ENCODE measurements around the gene SLC16A9. TPM values are rescaled to one million over a fixed set of nuclear protein-coding genes. Genes with fewer than 3 reads are reported as not detected.
A peak's percentile ranks its signal among the peaks of the same experiment; 100 is the strongest.

The SLC16A9 gene, protein sequence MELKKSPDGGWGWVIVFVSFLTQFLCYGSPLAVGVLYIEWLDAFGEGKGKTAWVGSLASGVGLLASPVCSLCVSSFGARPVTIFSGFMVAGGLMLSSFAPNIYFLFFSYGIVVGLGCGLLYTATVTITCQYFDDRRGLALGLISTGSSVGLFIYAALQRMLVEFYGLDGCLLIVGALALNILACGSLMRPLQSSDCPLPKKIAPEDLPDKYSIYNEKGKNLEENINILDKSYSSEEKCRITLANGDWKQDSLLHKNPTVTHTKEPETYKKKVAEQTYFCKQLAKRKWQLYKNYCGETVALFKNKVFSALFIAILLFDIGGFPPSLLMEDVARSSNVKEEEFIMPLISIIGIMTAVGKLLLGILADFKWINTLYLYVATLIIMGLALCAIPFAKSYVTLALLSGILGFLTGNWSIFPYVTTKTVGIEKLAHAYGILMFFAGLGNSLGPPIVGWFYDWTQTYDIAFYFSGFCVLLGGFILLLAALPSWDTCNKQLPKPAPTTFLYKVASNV
- total RNA-seq (not detected in 2 replicates), polyA plus RNA-seq (0.35 and 0.38 TPM in 2 replicates), polyA minus RNA-seq (0.62 and 0.80 TPM in 2 replicates), Bru-seq, nascent RNA (percentile 10 among the genes with signal in this experiment), BruChase-seq, experiment 1, labeled RNA remaining after a 6-hour chase (percentile 4 among the genes with signal in this experiment), BruChase-seq, experiment 2, labeled RNA remaining after a 2-hour chase (percentile 3 among the genes with signal in this experiment)
- polyA plus RNA-seq (2011; cell fraction: cytosol; rRNA removed): 0.18 and 0.21 TPM in 2 replicates
- 0.21 and 0.25 TPM in 2 replicates for polyA plus RNA-seq (2011; cell fraction: nucleus; rRNA removed)
- 0.14 and 0.68 TPM in 2 replicates for polyA plus RNA-seq (2012)
- polyA minus RNA-seq (2011; cell fraction: cytosol; rRNA and poly(A)+ RNA removed): not detected
- polyA minus RNA-seq (2011; cell fraction: nucleus; rRNA and poly(A)+ RNA removed): 0.19 TPM in 1 of 2 replicates, not detected in the other
- long read RNA-seq: 0 reads

DNA sequence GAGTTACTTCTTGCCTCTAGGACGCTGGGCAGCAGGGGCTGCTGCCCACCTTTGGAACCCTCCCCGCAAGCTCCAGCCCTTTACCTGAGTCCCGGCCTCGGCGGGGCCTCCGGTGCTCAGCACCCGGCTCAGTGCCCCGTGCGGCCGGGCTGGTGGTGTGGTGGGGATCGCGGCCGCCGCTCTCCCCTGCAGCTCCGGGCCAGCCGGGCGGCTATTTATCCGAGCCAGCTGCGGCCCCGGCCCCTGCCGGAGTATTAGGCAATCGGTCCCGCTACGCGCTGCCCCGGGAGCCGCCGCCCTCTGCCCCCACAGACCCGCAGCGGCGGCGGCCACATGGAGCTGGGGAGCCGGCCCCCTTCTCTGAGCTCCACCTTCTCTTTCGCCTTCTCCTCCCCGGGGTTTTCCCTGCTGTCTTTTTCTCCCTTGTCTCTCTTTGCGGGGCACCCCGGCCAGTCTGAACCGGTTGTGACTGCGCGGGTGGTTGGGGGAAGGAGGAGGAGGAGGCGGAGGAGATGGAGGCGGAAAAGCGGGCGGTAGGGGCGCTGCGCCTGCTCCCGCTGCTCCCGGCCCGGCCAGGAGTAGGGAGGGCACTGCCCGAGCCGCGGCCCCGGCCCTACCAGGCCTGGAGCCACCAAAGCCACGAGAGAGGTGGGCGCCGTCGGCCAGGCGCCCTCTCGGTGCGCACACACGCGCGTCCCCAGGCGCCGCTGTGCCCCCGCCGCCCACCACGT is at the start of gene SLC16A9:
Gene SLC16A9 (minus strand): TSS at position 456 of the 731 bp plus-strand sequence. CDS start 25,559 bp downstream, outside the sequence.
- H3K9ac ChIP-seq (replicated peaks; ENCODE audit: extremely low read depth, insufficient read depth, low read length): peak within 1 kb of the TSS; percentile 42
- no peaks in the 10 kb centered on the region for H4K20me1 ChIP-seq (replicated peaks; ENCODE audit: control insufficient read depth, extremely low read depth, insufficient read depth, low read length)
- no TSS peak for BruUV-seq (replicated peaks)
- no peaks in the 10 kb centered on the region for H3K79me2 ChIP-seq (ENCODE audit: control insufficient read depth, insufficient read depth, low read length)
- DNase-seq (ENCODE audit: low read depth, low spot score) (peak; percentile 18), FAIRE-seq (no peak)
- peak within 1 kb of the TSS; percentile 84 for H2AFZ ChIP-seq (ENCODE audit: low read depth, low read length)
- H3K27me3 ChIP-seq (ENCODE audit: control insufficient read depth in 2 of 2, insufficient read depth in 2 of 2, low read length in 2 of 2): peaks cover 16 to 41% of the 10 kb centered on the region in 2 experiments
- H3K36me3 ChIP-seq (ENCODE audit: control insufficient read depth in 2 of 2, extremely low read depth in 1 of 2, insufficient read depth in 2 of 2, low read length in 2 of 2): no peaks in the 10 kb centered on the region
- TF ChIP-seq POLR2A (IDR thresholded peaks at IDR 0.05; ENCODE audit: low read depth, low read length): no peak
- TF ChIP-seq GATA2 (IDR thresholded peaks at IDR 0.05; ENCODE audit: insufficient read depth, insufficient read length, low read depth, low read length): no peak
- TF ChIP-seq, protein P1, sequence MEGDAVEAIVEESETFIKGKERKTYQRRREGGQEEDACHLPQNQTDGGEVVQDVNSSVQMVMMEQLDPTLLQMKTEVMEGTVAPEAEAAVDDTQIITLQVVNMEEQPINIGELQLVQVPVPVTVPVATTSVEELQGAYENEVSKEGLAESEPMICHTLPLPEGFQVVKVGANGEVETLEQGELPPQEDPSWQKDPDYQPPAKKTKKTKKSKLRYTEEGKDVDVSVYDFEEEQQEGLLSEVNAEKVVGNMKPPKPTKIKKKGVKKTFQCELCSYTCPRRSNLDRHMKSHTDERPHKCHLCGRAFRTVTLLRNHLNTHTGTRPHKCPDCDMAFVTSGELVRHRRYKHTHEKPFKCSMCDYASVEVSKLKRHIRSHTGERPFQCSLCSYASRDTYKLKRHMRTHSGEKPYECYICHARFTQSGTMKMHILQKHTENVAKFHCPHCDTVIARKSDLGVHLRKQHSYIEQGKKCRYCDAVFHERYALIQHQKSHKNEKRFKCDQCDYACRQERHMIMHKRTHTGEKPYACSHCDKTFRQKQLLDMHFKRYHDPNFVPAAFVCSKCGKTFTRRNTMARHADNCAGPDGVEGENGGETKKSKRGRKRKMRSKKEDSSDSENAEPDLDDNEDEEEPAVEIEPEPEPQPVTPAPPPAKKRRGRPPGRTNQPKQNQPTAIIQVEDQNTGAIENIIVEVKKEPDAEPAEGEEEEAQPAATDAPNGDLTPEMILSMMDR (IDR thresholded peaks at IDR 0.05; ENCODE audit: extremely low read depth in 1 of 2, insufficient read depth in 1 of 2, low read depth in 1 of 2, low read length in 2 of 2): peak; percentile 16 to 43
- no peak for TF ChIP-seq FOS (IDR thresholded peaks at IDR 0.05; ENCODE audit: borderline replicate concordance, insufficient read depth, low read length)
- TF ChIP-seq POLR2AphosphoS5 (IDR thresholded peaks at IDR 0.05; ENCODE audit: insufficient read depth, low read depth, low read length): no peak
- CTCF ChIA-PET: no interaction called here
- intact Hi-C loops (cut with micrococcal nuclease): no loop called here
- dilution Hi-C loops (cut with MboI; ENCODE audit: extremely low pct_ligation_motif_present, low sequenced_read_pairs): no loop called here
- H3K9me3 ChIP-seq (replicated peaks; ENCODE audit: control insufficient read depth, insufficient read depth, low read length): no peaks in the 10 kb centered on the region
- no peaks in the 10 kb centered on the region for H3K9me1 ChIP-seq (replicated peaks; ENCODE audit: control insufficient read depth, extremely low read depth, insufficient read depth, low read length)
- peaks cover 5% of the 10 kb centered on the region for H3K4me1 ChIP-seq (ENCODE audit: control insufficient read depth, extremely low read depth, insufficient read depth, low read length)
- H3K4me2 ChIP-seq (ENCODE audit: insufficient read depth, low read length): peak within 1 kb of the TSS; percentile 79
- peak within 1 kb of the TSS; percentile 33 to 45 (median 42) for H3K4me3 ChIP-seq (replicated peaks in 1 of 3; ENCODE audit: insufficient read depth in 1 of 3, low read depth in 1 of 3, low read length in 3 of 3)
- POLR2A ChIA-PET: no interaction called here
- H3K27ac ChIP-seq (ENCODE audit: insufficient read depth, low read depth, low read length): no peak within 1 kb of the TSS

Data from endothelial cell of umbilical vein (primary cell).